Measurements from ENCODE around the gene UMODL1. TPM values are rescaled to one million over a fixed set of nuclear protein-coding genes. Genes with fewer than 3 reads are reported as not detected.

Gene UMODL1
- total RNA-seq, 4 donors from 2014 or later: not detected

GRCh38 chr21:42107881-42108553 lies 36.9 kb downstream of the UMODL1 start:
- H3K36me3 ChIP-seq: no peaks in the 10 kb centered on the region
- H3K27me3 ChIP-seq: peaks cover 0 to 11% of the 10 kb centered on the region in 2 donors
- H3K27ac ChIP-seq: no peak overlapping the region
- 40 to 51% methylated on average over 15 to 16 of the region's 18 CpGs for WGBS, 2 donors
- DNase-seq (ENCODE audit: low spot score in 2 of 2): no peak
- no peaks in the 10 kb centered on the region for H3K9me3 ChIP-seq
- TF ChIP-seq CTCF (IDR thresholded peaks at IDR 0.05): peak; percentile 27 to 73 (median 50)
- no peak for TF ChIP-seq EP300 (IDR thresholded peaks at IDR 0.05)
- no peak for TF ChIP-seq POLR2A (IDR thresholded peaks at IDR 0.05)
- no peak overlapping the region for H3K4me3 ChIP-seq
- no peaks in the 10 kb centered on the region for H3K4me1 ChIP-seq

GRCh38 chr21:42108554-42109340 lies 37.6 kb downstream of the UMODL1 start:
- Histone ChIP-seq H3K27ac (no peak overlapping the region), H3K4me1 (no peaks in the 10 kb centered on the region), H3K27me3 (peaks cover 0 to 18% of the 10 kb centered on the region in 2 donors), H3K9me3 (no peaks in the 10 kb centered on the region), H3K4me3 (no peak overlapping the region), H3K36me3 (no peaks in the 10 kb centered on the region)
- DNase-seq (ENCODE audit: low spot score in 2 of 2): no peak
- 65 to 74% methylated on average over 25 to 26 of the region's 26 CpGs for WGBS, 2 donors
- TF ChIP-seq EP300 (IDR thresholded peaks at IDR 0.05): no peak

- H3K36me3 ChIP-seq: no peaks in the 10 kb centered on the region
- peaks cover 0 to 21% of the 10 kb centered on the region in 2 donors for H3K27me3 ChIP-seq
- H3K4me3 ChIP-seq: no peak overlapping the region
- no peaks in the 10 kb centered on the region for H3K9me3 ChIP-seq
- no peak overlapping the region for H3K27ac ChIP-seq
- TF ChIP-seq CTCF (IDR thresholded peaks at IDR 0.05): no peak
- TF ChIP-seq EP300 (IDR thresholded peaks at IDR 0.05): no peak
- TF ChIP-seq POLR2A (IDR thresholded peaks at IDR 0.05): no peak
- 84 to 89% methylated on average over 14 of the region's 14 CpGs for WGBS, 2 donors
- no peak for DNase-seq (ENCODE audit: low spot score in 2 of 2)
- H3K4me1 ChIP-seq: no peaks in the 10 kb centered on the region
Measured at GRCh38 chr21:42109473-42109872, 38.4 kb downstream of the UMODL1 start.

GRCh38 chr21:42109873-42110525 lies 38.9 kb downstream of the UMODL1 start:
- WGBS, 2 donors: 67 to 71% methylated on average over 17 of the region's 17 CpGs
- no peaks in the 10 kb centered on the region for H3K9me3 ChIP-seq
- no peak for TF ChIP-seq CTCF (IDR thresholded peaks at IDR 0.05)
- TF ChIP-seq POLR2A (IDR thresholded peaks at IDR 0.05): no peak
- TF ChIP-seq EP300 (IDR thresholded peaks at IDR 0.05): no peak
- H3K36me3 ChIP-seq: no peaks in the 10 kb centered on the region
- DNase-seq (ENCODE audit: low spot score in 2 of 2): no peak
- peaks cover 0 to 21% of the 10 kb centered on the region in 2 donors for H3K27me3 ChIP-seq
- no peak overlapping the region for H3K27ac ChIP-seq
- no peaks in the 10 kb centered on the region for H3K4me1 ChIP-seq
- no peak overlapping the region for H3K4me3 ChIP-seq

GRCh38 chr21:42110691-42111469 lies 39.8 kb downstream of the UMODL1 start:
- Histone ChIP-seq H3K36me3 (no peaks in the 10 kb centered on the region), H3K27me3 (peaks cover 0 to 21% of the 10 kb centered on the region in 2 donors), H3K4me3 (no peak overlapping the region), H3K4me1 (no peaks in the 10 kb centered on the region), H3K27ac (no peak overlapping the region), H3K9me3 (no peaks in the 10 kb centered on the region)
- 76 to 81% methylated on average over 21 of the region's 24 CpGs for WGBS, 2 donors
- TF ChIP-seq CTCF (IDR thresholded peaks at IDR 0.05): no peak
- TF ChIP-seq EP300 (IDR thresholded peaks at IDR 0.05): no peak
- no peak for TF ChIP-seq POLR2A (IDR thresholded peaks at IDR 0.05)
- DNase-seq (ENCODE audit: low spot score in 2 of 2): no peak

All from tibial nerve (tissue), 4 donors.